ENCODE data around the gene MRRF. TPM values are rescaled to one million over a fixed set of nuclear protein-coding genes. Genes with fewer than 3 reads are reported as not detected.

Gene MRRF
- total and polyA plus RNA-seq, 2 donors (not counting 3 experiments of a cell fraction or from before 2014, with no cell fraction given), result 27.2 to 36.4 TPM

DNA sequence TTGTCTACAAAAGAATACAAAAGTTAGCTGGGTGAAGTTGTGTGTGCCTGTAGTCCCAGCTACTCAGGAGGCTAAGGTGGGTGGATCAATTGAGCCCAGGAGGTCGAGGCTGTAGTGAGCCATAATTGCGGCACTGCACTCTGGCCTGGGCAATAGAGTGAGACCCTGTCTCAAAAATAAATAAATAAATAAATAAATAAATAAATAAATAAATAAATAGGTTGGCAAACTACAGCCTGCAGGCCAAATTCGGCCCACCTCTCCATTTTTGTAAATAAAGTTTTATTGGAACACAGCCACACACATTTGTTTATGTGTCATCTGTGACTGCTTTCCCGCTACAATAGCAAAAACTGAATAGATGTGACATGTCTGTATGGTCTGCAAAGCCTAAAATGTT lies 115.6 kb downstream of the MRRF start:
- H2AFZ ChIP-seq (ENCODE audit: low read depth, low read length), result no peak overlapping the region
- BruUV-seq (replicated peaks), result no TSS peak
- dilution Hi-C loops (cut with MboI; ENCODE audit: extremely low pct_ligation_motif_present, low sequenced_read_pairs) (no loop called here), intact Hi-C loops (cut with micrococcal nuclease) (no loop called here)
- peaks cover 42% of the 10 kb centered on the region for H3K4me1 ChIP-seq (ENCODE audit: control insufficient read depth, extremely low read depth, insufficient read depth, low read length)
- no peak overlapping the region for H3K4me3 ChIP-seq (replicated peaks in 1 of 3; ENCODE audit: insufficient read depth in 1 of 3, low read depth in 1 of 3, low read length in 3 of 3)
- no peak overlapping the region for H3K9ac ChIP-seq (replicated peaks; ENCODE audit: extremely low read depth, insufficient read depth, low read length)
- H3K4me2 ChIP-seq (ENCODE audit: insufficient read depth, low read length), result no peak overlapping the region
- no peaks in the 10 kb centered on the region for H3K9me1 ChIP-seq (replicated peaks; ENCODE audit: control insufficient read depth, extremely low read depth, insufficient read depth, low read length)
- H3K27me3 ChIP-seq (ENCODE audit: control insufficient read depth in 2 of 2, insufficient read depth in 2 of 2, low read length in 2 of 2), result no peaks in the 10 kb centered on the region
- H3K79me2 ChIP-seq (ENCODE audit: control insufficient read depth, insufficient read depth, low read length), result no peaks in the 10 kb centered on the region
- H3K27ac ChIP-seq (ENCODE audit: insufficient read depth, low read depth, low read length), result no peak overlapping the region
- no peak for FAIRE-seq
- no peak for TF ChIP-seq EZH2 (IDR thresholded peaks at IDR 0.05; ENCODE audit: borderline replicate concordance, low read depth, low read length, severe bottlenecking)
- TF ChIP-seq JUN (IDR thresholded peaks at IDR 0.05; ENCODE audit: borderline replicate concordance, insufficient read depth, insufficient read length, low read depth), result no peak
- TF ChIP-seq, protein P1, sequence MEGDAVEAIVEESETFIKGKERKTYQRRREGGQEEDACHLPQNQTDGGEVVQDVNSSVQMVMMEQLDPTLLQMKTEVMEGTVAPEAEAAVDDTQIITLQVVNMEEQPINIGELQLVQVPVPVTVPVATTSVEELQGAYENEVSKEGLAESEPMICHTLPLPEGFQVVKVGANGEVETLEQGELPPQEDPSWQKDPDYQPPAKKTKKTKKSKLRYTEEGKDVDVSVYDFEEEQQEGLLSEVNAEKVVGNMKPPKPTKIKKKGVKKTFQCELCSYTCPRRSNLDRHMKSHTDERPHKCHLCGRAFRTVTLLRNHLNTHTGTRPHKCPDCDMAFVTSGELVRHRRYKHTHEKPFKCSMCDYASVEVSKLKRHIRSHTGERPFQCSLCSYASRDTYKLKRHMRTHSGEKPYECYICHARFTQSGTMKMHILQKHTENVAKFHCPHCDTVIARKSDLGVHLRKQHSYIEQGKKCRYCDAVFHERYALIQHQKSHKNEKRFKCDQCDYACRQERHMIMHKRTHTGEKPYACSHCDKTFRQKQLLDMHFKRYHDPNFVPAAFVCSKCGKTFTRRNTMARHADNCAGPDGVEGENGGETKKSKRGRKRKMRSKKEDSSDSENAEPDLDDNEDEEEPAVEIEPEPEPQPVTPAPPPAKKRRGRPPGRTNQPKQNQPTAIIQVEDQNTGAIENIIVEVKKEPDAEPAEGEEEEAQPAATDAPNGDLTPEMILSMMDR (IDR thresholded peaks at IDR 0.05; ENCODE audit: extremely low read depth in 1 of 2, insufficient read depth in 1 of 2, low read depth in 1 of 2, low read length in 2 of 2), result no peak
- no peak for TF ChIP-seq POLR2AphosphoS5 (IDR thresholded peaks at IDR 0.05; ENCODE audit: insufficient read depth, low read depth, low read length)
- TF ChIP-seq GATA2 (IDR thresholded peaks at IDR 0.05; ENCODE audit: insufficient read depth, insufficient read length, low read depth, low read length), result no peak
- TF ChIP-seq MYC (IDR thresholded peaks at IDR 0.05; ENCODE audit: low read depth, low read length), result no peak
- TF ChIP-seq FOS (IDR thresholded peaks at IDR 0.05; ENCODE audit: borderline replicate concordance, insufficient read depth, low read length), result no peak
- TF ChIP-seq POLR2A (IDR thresholded peaks at IDR 0.05; ENCODE audit: low read depth, low read length), result no peak
- TF ChIP-seq, protein P2, sequence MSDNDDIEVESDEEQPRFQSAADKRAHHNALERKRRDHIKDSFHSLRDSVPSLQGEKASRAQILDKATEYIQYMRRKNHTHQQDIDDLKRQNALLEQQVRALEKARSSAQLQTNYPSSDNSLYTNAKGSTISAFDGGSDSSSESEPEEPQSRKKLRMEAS (IDR thresholded peaks at IDR 0.05; ENCODE audit: insufficient read depth, insufficient read length), result no peak
- ChIA-PET CTCF (no interaction called here), POLR2A (interaction anchor here (0.7 kb wide), 1 partner anchor 1753 kb away, joined by 3 read pairs; no protein-coding TSS in a partner anchor)
- no peak for DNase-seq (ENCODE audit: low read depth, low spot score)
- H3K36me3 ChIP-seq (ENCODE audit: control insufficient read depth in 2 of 2, extremely low read depth in 1 of 2, insufficient read depth in 2 of 2, low read length in 2 of 2), result no peaks in the 10 kb centered on the region
- H3K9me3 ChIP-seq (replicated peaks; ENCODE audit: control insufficient read depth, insufficient read depth, low read length), result no peaks in the 10 kb centered on the region
- H4K20me1 ChIP-seq (replicated peaks; ENCODE audit: control insufficient read depth, extremely low read depth, insufficient read depth, low read length), result no peaks in the 10 kb centered on the region

Small RNA genes within 50 kb of the gene (small RNA-seq; reads per million reads assigned to genes)
- gene AL162424.1 (ENCODE audit: insufficient read depth, insufficient read length, low read depth, low replicate concordance), result not detected

Other genes starting within 250 kb of the MRRF start
- 4.9 and 8.1 TPM in 2 replicates for gene TTLL11, start 171.6 kb upstream of the MRRF start, total RNA-seq
- gene TTLL11, start 171.6 kb upstream of the MRRF start, polyA plus RNA-seq, result 5.0 and 5.1 TPM in 2 replicates
- 65.5 and 68.2 TPM in 2 replicates for gene NDUFA8, start 105.1 kb upstream of the MRRF start, total RNA-seq
- gene NDUFA8, start 105.1 kb upstream of the MRRF start, polyA plus RNA-seq, result 81.4 and 100 TPM in 2 replicates
- gene MORN5, start 105.0 kb upstream of the MRRF start, total RNA-seq, result not detected in 2 replicates
- not detected in 2 replicates for gene MORN5, start 105.0 kb upstream of the MRRF start, polyA plus RNA-seq
- gene LHX6, start 35.9 kb upstream of the MRRF start, total RNA-seq, result 9.4 and 18.4 TPM in 2 replicates
- gene LHX6, start 35.9 kb upstream of the MRRF start, polyA plus RNA-seq, result 1.8 and 2.4 TPM in 2 replicates
- 26.9 and 28.6 TPM in 2 replicates for gene RBM18, start within 50 bp of the MRRF start, total RNA-seq
- 7.0 and 7.9 TPM in 2 replicates for gene RBM18, start within 50 bp of the MRRF start, polyA plus RNA-seq
- gene PTGS1, start 106.1 kb downstream of the MRRF start, total RNA-seq, result 14.6 and 45.2 TPM in 2 replicates
- gene PTGS1, start 106.1 kb downstream of the MRRF start, polyA plus RNA-seq, result 37.6 and 43.9 TPM in 2 replicates
- not detected in 2 replicates for gene OR1J1, start 213.0 kb downstream of the MRRF start, total RNA-seq
- gene OR1J1, start 213.0 kb downstream of the MRRF start, polyA plus RNA-seq, result not detected in 2 replicates
- gene OR1J2, start 245.9 kb downstream of the MRRF start, total RNA-seq, result not detected in 2 replicates
- gene OR1J2, start 245.9 kb downstream of the MRRF start, polyA plus RNA-seq, result not detected in 2 replicates

Measured in endothelial cell of umbilical vein (primary cell).